MCF 10A (cell line): ENCODE measurements around the gene GPRC5B. TPM values are rescaled to one million over a fixed set of nuclear protein-coding genes. Genes with fewer than 3 reads are reported as not detected.

Source experiments
- BruUV-seq: library from RNA; stranded (reverse); fragments of 400-500 nt; replicated peaks from 2 replicates; lab custom pipeline; 2021; lab: Mats Ljungman, UMichigan
- CTCF ChIA-PET: fragments of 300-600 bp; sonication (Branson Sonifier 250); formaldehyde crosslinking; extraction: SDS; loops from one replicate; lab custom pipeline; 2021; ENCODE audit warnings: antibody characterized with exemption, inconsistent platforms; lab: Yijun Ruan, JAX
- POLR2A ChIA-PET: fragments of 300-600, 350-650 bp; sonication (Branson Sonifier 250); formaldehyde crosslinking; extraction: SDS; loops from one replicate; lab custom pipeline; 2020; ENCODE audit warnings: antibody characterized with exemption, inconsistent platforms; lab: Yijun Ruan, JAX
- DNase-seq: peaks from one replicate; pipeline ENCODE4 v3.0.0-alpha.2; 2018; ENCODE audit not compliant: unreplicated experiment
- H3K27ac Mint-ChIP-seq: one replicate; pipeline ENCODE4 v1.8.0; 2022; ENCODE audit warnings: mild to moderate bottlenecking, low read depth, mixed read lengths; ENCODE audit not compliant: unreplicated experiment
- H3K27me3 Mint-ChIP-seq: one replicate; pipeline ENCODE4 v1.8.0; 2022; ENCODE audit warnings: mixed read lengths; ENCODE audit not compliant: insufficient read depth, unreplicated experiment
- H3K36me3 Mint-ChIP-seq: one replicate; pipeline ENCODE4 v1.8.0; 2022; ENCODE audit warnings: mild to moderate bottlenecking, moderate library complexity, mixed read lengths; ENCODE audit not compliant: insufficient read depth, unreplicated experiment
- H3K4me1 Mint-ChIP-seq: one replicate; pipeline ENCODE4 v1.8.0; 2022; ENCODE audit warnings: mixed read lengths; ENCODE audit not compliant: insufficient read depth, unreplicated experiment
- H3K4me3 Mint-ChIP-seq: one replicate; pipeline ENCODE4 v1.8.0; 2022; ENCODE audit warnings: mild to moderate bottlenecking, moderate library complexity, mixed read lengths; ENCODE audit not compliant: unreplicated experiment
- H3K9me3 Mint-ChIP-seq: one replicate; pipeline ENCODE4 v1.8.0; 2022; ENCODE audit warnings: mixed read lengths; ENCODE audit not compliant: unreplicated experiment
- CTCF ChIP-seq: fragments of 200-600 bp; IDR thresholded peaks from one replicate; pipeline ENCODE4 v1.8.0; 2022; ENCODE audit warnings: antibody characterized with exemption, mild to moderate bottlenecking; ENCODE audit not compliant: unreplicated experiment
- intact Hi-C: fragments of 100-400 bp; cut with micrococcal nuclease; formaldehyde crosslinking; loops from 2 replicates; pipeline ENCODE4 v1.14.1; 2022
- total RNA-seq: library from RNA; stranded (reverse); gene quantifications from 2 replicates; pipeline ENCODE4 v1.2.3, GENCODE V29; 2022

GPRC5B gene
- total RNA-seq, 1 experiment from 2014 or later, result not detected

DNA sequence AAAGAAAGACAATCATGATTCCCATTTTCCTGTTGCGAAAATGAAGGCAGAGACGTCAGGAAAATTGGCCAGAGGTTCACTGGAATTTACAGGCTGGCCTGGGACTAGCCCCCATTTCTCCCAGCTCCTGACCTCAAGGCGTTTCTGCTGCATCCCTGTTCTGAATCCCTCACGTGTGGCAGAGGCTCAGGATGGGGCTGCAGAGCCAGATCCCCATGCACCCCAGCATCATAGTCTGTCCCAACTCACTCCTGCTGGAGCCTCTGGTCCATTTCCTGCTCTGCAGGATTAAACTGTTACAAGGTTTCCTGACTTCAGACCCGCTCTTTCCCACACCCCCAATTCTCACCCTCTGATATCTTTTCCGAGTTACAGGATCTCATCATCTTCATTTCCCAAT, 2.9 kb downstream of the GPRC5B start:
- POLR2A ChIA-PET, result interaction anchor here (0.9 kb wide), 1 partner anchor 20 kb away, joined by 3 read pairs; no protein-coding TSS in a partner anchor
- Mint-ChIP-seq H3K36me3 (no peaks in the 10 kb centered on the region), H3K27me3 (peaks cover 12% of the 10 kb centered on the region), H3K4me3 (no peak overlapping the region), H3K9me3 (no peaks in the 10 kb centered on the region), H3K27ac (no peak overlapping the region), H3K4me1 (peaks cover 10% of the 10 kb centered on the region)
- intact Hi-C loops, result no loop called here
- DNase-seq, result no peak
- TF ChIP-seq CTCF, result no peak
- no TSS peak for BruUV-seq
- CTCF ChIA-PET, result interaction anchor here (1.0 to 5.5 kb wide), 4 partner anchors 281 to 322 kb away, joined by 3 to 43 read pairs (median 4); no protein-coding TSS in a partner anchor

DNA sequence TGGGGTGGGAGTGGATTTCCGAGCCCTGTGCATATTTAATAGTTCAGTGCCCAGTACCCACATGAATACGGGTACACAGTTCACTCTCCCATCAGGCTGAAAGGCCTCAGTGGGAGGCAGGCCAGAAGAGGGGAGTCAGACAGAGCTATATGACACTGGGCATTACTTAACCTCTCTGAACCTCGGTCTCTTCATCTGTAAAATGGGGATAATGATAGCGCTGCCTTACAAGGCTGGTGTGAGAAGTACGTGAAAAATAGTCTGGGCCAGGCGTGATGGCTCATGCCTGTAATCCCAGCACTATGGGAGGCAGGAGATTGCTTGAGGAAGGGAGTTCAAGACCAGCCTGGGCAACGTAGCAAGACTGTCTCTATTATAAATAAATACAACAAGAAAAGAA, 3.6 kb downstream of the GPRC5B start:
- H3K27ac Mint-ChIP-seq, result no peak overlapping the region

DNA sequence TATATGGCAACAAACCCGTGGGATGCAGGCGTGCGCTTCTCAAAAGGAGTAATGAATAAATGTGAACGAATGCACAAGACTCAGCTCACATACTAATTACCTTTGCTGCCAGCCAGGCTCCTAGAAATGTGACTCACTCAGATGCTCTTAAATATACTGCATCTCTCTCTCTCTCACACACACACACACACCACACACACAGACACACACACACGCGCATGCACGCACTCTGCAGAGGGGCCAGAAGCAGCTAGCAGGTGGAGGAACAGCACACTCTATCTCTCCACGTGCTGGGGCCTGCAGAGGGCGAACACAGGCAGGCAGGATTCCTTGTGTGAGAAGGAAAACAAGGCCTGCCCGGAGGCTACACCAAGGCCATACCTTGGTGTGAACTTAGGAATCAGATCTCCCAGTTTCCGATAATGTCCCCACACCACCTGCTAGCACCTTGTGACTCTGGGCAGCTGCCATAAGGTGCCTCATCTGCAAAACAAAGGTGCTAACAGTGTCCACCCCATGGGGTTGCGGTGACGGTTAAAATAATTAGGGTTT, 5.3 kb downstream of the GPRC5B start:
- CTCF ChIA-PET, result interaction anchor here (0.7 to 5.5 kb wide), 7 partner anchors 10 to 324 kb away, joined by 3 to 43 read pairs (median 4); no protein-coding TSS in a partner anchor
- DNase-seq, result no peak
- peaks cover 6% of the 10 kb centered on the region for H3K4me1 Mint-ChIP-seq
- intact Hi-C loops, result no loop called here
- no peak overlapping the region for H3K27ac Mint-ChIP-seq
- no TSS peak for BruUV-seq
- H3K27me3 Mint-ChIP-seq, result peaks cover 12% of the 10 kb centered on the region
- no peaks in the 10 kb centered on the region for H3K36me3 Mint-ChIP-seq
- no peak for TF ChIP-seq CTCF
- H3K4me3 Mint-ChIP-seq, result no peak overlapping the region
- H3K9me3 Mint-ChIP-seq, result no peaks in the 10 kb centered on the region
- POLR2A ChIA-PET, result interaction anchor here (0.7 kb wide), 1 partner anchor 161 kb away, joined by 3 read pairs; the partner anchor contains the start of genes IQCK and KNOP1

More for the DNA sequence above, 3.6 kb downstream of the GPRC5B start:
- Mint-ChIP-seq H3K4me1 (peaks cover 6% of the 10 kb centered on the region), H3K36me3 (no peaks in the 10 kb centered on the region), H3K27me3 (peaks cover 12% of the 10 kb centered on the region), H3K9me3 (no peaks in the 10 kb centered on the region), H3K4me3 (no peak overlapping the region)
- no peak for TF ChIP-seq CTCF
- intact Hi-C loops, result no loop called here
- no TSS peak for BruUV-seq
- ChIA-PET CTCF (interaction anchor here (5.5 kb wide), 1 partner anchor 281 kb away, joined by 43 read pairs; no protein-coding TSS in a partner anchor), POLR2A (no interaction called here)
- no peak for DNase-seq

GRCh38 chr16:19878757-19879156, 5.9 kb downstream of the GPRC5B start:
- H3K27ac Mint-ChIP-seq, result no peak overlapping the region
- POLR2A ChIA-PET, result interaction anchor here (0.7 kb wide), 1 partner anchor 161 kb away, joined by 3 read pairs; the partner anchor contains the start of genes IQCK and KNOP1
- BruUV-seq, result no TSS peak
- H3K4me1 Mint-ChIP-seq, result peaks cover 6% of the 10 kb centered on the region
- H3K4me3 Mint-ChIP-seq, result no peak overlapping the region
- intact Hi-C loops, result no loop called here
- no peak for DNase-seq
- TF ChIP-seq CTCF, result no peak
- CTCF ChIA-PET, result interaction anchor here (0.7 to 5.5 kb wide), 9 partner anchors 11 to 324 kb away, joined by 3 to 43 read pairs (median 4); no protein-coding TSS in a partner anchor
- H3K9me3 Mint-ChIP-seq, result no peaks in the 10 kb centered on the region
- H3K36me3 Mint-ChIP-seq, result no peaks in the 10 kb centered on the region
- H3K27me3 Mint-ChIP-seq, result peaks cover 12% of the 10 kb centered on the region
